Measurements from ENCODE around the gene CD80. TPM values are rescaled to one million over a fixed set of nuclear protein-coding genes. Genes with fewer than 3 reads are reported as not detected.

The CD80 gene
- total and polyA plus RNA-seq, 9 of the 15 experiments (the other 6 are each of a cell fraction or from before 2014, with no cell fraction given), result 3.0 to 8.2 (median 5.7) TPM

DNA sequence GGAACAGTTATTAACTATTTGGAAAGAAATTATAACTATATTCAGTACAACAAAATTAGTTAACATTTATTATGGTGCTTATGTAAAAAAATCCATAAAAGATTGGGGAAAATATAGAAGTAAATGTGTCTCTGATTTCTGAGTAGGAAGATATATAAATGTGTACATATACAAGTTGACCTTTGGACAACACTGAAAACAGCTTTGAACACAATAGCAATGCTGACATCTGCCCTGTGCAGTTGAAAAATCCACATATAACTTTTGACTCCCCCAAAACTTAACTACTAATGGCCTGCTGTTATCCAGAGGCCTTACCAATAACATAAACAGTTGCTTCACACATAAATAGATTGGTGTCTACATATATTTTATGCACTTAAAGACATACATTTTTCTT is 48.7 kb downstream of the CD80 start:
- ATAC-seq (no peak), FAIRE-seq (no peak), DNase-seq (ENCODE audit: extremely low read depth in 1 of 4, low spot score in 3 of 4) (no peak)
- peaks cover 0 to 19% of the 10 kb centered on the region in 2 experiments; a peak in 3 of 5 replicates for H3K4me1 ChIP-seq (replicated peaks in 1 of 2; ENCODE audit: control insufficient read depth in 2 of 2, insufficient read depth in 2 of 2, low read length in 2 of 2)
- no peaks in the 10 kb centered on the region for H3K9me1 ChIP-seq (ENCODE audit: control insufficient read depth, insufficient read depth, low read length)
- H3K9me3 ChIP-seq (replicated peaks; ENCODE audit: control insufficient read depth, insufficient read depth, low read depth, low read length), result no peaks in the 10 kb centered on the region
- no peak overlapping the region for H3K27ac ChIP-seq (ENCODE audit: extremely low read depth, low read depth, low read length)
- H3K4me2 ChIP-seq (ENCODE audit: insufficient read depth, low read length), result no peak overlapping the region
- H3K9ac ChIP-seq (ENCODE audit: insufficient read depth in 1 of 2, low read depth in 2 of 2, low read length in 2 of 2), result no peak overlapping the region
- CTCF ChIA-PET (ENCODE audit: low intra/inter-chr PET ratio), result no interaction called here
- H2AFZ ChIP-seq (ENCODE audit: low read depth, low read length), result no peak overlapping the region
- peaks cover 71% of the 10 kb centered on the region; the same call in 2 of the 3 replicates for H3K36me3 ChIP-seq (ENCODE audit: control insufficient read depth, insufficient read depth, low read length)
- no TSS peak for BruUV-seq (replicated peaks)
- no peak overlapping the region for H3K4me3 ChIP-seq
- H3K27me3 ChIP-seq (ENCODE audit: control insufficient read depth in 2 of 2, insufficient read depth in 2 of 2, low read length in 2 of 2), result no peaks in the 10 kb centered on the region
- intact Hi-C loops (cut with micrococcal nuclease) (no loop called here), in situ Hi-C loops (cut with MboI) (no loop called here)
- no peaks in the 10 kb centered on the region for H4K20me1 ChIP-seq (replicated peaks; ENCODE audit: control insufficient read depth, insufficient read depth, low read length)
- peaks cover 25% of the 10 kb centered on the region for H3K79me2 ChIP-seq (ENCODE audit: control insufficient read depth, insufficient read depth, low read length)
- POLR2A ChIA-PET, result no interaction called here
- TF ChIP-seq, protein P1, sequence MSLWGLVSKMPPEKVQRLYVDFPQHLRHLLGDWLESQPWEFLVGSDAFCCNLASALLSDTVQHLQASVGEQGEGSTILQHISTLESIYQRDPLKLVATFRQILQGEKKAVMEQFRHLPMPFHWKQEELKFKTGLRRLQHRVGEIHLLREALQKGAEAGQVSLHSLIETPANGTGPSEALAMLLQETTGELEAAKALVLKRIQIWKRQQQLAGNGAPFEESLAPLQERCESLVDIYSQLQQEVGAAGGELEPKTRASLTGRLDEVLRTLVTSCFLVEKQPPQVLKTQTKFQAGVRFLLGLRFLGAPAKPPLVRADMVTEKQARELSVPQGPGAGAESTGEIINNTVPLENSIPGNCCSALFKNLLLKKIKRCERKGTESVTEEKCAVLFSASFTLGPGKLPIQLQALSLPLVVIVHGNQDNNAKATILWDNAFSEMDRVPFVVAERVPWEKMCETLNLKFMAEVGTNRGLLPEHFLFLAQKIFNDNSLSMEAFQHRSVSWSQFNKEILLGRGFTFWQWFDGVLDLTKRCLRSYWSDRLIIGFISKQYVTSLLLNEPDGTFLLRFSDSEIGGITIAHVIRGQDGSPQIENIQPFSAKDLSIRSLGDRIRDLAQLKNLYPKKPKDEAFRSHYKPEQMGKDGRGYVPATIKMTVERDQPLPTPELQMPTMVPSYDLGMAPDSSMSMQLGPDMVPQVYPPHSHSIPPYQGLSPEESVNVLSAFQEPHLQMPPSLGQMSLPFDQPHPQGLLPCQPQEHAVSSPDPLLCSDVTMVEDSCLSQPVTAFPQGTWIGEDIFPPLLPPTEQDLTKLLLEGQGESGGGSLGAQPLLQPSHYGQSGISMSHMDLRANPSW (CRISPR knock-in tag; IDR thresholded peaks at IDR 0.05), result no peak
- no peak for TF ChIP-seq CSDE1 (IDR thresholded peaks at IDR 0.05)
- no peak for TF ChIP-seq ZNF197 (CRISPR knock-in tag; IDR thresholded peaks at IDR 0.05; ENCODE audit: low read depth)
- TF ChIP-seq, protein P2, sequence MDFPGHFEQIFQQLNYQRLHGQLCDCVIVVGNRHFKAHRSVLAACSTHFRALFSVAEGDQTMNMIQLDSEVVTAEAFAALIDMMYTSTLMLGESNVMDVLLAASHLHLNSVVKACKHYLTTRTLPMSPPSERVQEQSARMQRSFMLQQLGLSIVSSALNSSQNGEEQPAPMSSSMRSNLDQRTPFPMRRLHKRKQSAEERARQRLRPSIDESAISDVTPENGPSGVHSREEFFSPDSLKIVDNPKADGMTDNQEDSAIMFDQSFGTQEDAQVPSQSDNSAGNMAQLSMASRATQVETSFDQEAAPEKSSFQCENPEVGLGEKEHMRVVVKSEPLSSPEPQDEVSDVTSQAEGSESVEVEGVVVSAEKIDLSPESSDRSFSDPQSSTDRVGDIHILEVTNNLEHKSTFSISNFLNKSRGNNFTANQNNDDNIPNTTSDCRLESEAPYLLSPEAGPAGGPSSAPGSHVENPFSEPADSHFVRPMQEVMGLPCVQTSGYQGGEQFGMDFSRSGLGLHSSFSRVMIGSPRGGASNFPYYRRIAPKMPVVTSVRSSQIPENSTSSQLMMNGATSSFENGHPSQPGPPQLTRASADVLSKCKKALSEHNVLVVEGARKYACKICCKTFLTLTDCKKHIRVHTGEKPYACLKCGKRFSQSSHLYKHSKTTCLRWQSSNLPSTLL (IDR thresholded peaks at IDR 0.05), result no peak
- no peak for TF ChIP-seq RBM17 (IDR thresholded peaks at IDR 0.05; ENCODE audit: borderline replicate concordance, low read depth, low read length)
- no peak for TF ChIP-seq PHB (CRISPR knock-in tag; IDR thresholded peaks at IDR 0.05)
- TF ChIP-seq MEF2A (IDR thresholded peaks at IDR 0.05; ENCODE audit: control insufficient read depth, low read depth, low read length), result no peak
- TF ChIP-seq, protein P3, sequence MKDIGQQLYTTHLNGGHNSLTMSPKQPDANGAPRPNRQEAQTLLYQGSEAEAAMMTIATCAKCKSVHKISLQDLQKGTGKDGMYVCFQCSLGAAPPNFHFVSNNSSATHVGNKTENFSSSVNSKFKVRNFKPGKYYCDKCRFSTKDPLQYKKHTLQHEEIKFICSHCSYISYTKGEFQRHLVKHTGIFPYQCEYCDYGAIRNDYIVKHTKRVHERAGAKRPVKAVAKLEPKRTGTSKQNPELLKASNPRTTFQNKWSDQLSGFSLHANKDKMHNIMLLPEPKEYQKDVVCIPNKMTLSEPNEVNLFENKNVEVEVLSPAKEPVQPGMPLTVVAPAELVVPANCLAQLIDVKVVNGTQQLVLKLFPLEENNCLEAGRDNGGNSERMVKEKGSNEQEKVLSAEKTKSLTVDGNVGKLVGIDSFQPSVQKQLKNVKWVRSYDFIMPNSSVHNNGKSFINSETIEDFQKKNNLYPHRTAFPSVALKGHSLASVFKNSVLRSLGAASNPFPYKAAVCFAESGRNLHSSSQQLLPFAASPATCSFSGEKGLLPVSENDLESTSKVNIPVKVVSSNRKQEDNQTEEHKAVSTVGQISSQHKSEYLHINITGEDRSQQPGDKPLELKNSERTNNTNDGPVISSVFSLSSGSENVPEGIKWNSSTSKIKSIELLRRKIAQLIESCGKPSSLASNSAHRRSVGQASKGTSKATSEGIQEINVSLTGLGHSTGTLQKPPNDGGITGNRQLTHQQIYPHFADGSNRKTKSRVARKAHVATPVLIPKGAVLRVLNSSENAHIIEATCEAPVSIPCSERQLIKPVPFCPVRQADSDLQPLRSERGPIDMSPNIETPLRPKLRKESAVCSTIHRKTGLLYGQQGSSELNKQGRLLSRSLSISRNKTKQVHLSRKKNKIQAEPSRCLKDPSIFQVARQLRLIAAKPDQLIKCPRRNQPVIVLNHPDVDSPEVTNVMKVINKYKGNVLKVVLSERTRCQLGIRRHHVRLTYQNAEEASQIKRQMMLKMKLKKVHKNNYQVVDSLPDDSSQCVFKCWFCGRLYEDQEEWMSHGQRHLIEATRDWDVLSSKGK (CRISPR knock-in tag; IDR thresholded peaks at IDR 0.05), result no peak
- TF ChIP-seq ZNF780A (CRISPR knock-in tag; IDR thresholded peaks at IDR 0.05), result no peak
- TF ChIP-seq, protein P4, sequence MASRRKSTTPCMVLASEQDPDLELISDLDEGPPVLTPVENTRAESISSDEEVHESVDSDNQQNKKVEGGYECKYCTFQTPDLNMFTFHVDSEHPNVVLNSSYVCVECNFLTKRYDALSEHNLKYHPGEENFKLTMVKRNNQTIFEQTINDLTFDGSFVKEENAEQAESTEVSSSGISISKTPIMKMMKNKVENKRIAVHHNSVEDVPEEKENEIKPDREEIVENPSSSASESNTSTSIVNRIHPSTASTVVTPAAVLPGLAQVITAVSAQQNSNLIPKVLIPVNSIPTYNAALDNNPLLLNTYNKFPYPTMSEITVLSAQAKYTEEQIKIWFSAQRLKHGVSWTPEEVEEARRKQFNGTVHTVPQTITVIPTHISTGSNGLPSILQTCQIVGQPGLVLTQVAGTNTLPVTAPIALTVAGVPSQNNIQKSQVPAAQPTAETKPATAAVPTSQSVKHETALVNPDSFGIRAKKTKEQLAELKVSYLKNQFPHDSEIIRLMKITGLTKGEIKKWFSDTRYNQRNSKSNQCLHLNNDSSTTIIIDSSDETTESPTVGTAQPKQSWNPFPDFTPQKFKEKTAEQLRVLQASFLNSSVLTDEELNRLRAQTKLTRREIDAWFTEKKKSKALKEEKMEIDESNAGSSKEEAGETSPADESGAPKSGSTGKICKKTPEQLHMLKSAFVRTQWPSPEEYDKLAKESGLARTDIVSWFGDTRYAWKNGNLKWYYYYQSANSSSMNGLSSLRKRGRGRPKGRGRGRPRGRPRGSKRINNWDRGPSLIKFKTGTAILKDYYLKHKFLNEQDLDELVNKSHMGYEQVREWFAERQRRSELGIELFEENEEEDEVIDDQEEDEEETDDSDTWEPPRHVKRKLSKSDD (conservative IDR thresholded peaks at IDR 0.05; ENCODE audit: low read length), result no peak

Data from K562 (cell line).